ENCODE measurements around the gene FMR1NB.

The FMR1NB gene, protein sequence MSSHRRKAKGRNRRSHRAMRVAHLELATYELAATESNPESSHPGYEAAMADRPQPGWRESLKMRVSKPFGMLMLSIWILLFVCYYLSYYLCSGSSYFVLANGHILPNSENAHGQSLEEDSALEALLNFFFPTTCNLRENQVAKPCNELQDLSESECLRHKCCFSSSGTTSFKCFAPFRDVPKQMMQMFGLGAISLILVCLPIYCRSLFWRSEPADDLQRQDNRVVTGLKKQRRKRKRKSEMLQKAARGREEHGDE

DNA sequence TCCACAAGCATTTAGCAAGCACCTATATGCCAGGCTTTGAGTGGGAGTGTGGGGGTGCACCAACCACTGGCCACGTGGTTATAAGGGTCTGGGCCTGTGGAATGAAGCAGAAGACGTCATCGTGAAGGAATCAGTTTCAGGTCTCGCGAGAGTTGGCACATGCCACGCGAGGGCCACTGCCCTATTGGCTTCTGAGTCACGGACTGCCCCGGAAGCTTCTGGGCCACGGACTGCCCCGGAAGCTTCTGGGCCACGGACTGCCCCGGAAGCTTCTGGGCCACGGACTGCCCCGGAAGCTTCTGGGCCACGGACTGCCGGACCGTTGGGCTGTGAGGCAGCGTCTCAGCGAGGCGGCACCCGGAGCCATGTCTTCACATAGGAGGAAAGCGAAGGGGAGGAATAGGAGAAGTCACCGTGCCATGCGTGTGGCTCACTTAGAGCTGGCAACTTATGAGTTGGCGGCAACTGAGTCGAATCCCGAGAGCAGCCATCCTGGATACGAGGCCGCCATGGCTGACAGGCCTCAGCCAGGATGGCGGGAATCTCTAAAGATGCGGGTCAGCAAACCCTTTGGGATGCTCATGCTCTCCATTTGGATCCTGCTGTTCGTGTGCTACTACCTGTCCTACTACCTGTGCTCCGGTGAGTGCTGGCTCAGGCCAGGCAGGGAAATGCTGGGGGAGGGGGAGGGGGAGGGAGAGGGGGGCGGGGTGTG lies at the start of gene FMR1NB:
TSS of gene FMR1NB (plus strand) at position 300 of the 715 bp plus-strand sequence. CDS start at position 366, 66 bp downstream.
- no peak for DNase-seq

DNA sequence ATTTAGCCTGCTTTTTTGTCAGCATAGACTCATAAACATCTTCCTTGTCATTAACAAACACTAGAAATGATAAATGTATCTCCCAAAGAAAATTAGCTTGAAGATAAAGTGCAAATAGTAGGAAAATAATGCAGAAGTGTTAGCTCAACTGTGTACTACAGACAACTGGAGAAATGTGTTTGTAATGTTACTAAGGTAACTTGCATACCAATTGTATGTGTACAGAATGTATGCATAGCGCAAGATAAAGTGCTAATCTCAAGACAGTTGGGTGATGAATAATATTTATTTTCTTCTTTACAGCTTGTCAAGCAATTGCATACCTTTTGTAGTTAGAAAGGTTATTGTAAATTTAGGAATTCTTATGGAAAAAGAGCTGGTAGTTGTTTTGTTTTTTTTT lies 47.3 kb upstream of the FMR1NB start:
- DNase-seq, result no peak

DNA sequence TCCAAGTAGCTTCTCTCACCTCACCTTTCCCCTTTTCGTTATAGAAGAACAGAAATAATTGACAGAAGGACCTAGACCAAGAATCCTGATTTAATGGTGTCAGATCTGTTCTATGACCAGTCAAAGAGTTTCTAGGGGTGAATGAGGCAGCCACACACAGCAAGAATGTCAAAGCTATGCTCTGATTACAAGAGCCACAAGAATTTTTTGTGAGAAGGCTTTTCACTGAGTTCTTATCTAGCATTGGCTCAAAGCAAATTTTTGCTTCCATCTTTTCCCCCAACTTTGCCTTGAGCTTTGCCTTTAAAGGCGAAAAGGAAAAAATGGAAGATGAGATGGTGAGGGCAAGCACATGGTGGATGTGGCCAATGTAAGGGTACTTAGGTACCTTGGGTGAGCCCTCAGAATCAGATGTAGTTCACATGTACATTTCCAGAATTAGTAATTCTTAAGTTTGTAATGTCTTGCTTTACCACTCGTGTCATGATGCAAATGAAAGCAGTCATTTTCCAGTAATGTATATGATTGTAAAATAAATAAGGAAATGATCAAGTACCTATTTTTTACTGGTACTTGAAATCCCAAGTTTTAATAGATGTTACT lies 45.9 kb upstream of the FMR1NB start:
- no peak for DNase-seq

DNA sequence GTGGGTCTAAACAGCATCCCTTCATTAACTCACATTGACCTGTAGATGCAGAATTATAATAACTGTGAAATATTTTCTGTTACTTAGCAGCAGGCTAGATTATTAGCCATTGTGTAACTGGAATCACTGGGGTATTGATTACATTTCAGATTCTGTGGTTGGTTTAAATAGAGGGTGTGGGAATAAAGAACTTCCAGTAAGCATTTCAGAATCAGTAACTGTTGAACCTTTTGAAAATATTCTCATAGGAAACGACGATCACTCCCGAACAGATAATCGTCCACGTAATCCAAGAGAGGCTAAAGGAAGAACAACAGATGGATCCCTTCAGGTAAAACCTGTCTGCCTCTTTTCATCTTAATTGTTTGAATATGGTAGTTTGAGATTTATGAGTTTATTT lies 35.9 kb upstream of the FMR1NB start:
- no peak for DNase-seq

DNA sequence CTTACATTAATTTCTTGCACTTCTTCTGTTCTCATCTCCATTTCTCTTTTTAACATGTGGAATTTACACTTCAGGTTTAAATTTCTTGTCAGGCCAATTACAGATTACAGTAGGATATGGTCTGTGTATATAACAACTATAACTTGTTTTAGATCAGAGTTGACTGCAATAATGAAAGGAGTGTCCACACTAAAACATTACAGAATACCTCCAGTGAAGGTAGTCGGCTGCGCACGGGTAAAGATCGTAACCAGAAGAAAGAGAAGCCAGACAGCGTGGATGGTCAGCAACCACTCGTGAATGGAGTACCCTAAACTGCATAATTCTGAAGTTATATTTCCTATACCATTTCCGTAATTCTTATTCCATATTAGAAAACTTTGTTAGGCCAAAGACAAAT lies 32.6 kb upstream of the FMR1NB start:
- no peak for DNase-seq

DNA sequence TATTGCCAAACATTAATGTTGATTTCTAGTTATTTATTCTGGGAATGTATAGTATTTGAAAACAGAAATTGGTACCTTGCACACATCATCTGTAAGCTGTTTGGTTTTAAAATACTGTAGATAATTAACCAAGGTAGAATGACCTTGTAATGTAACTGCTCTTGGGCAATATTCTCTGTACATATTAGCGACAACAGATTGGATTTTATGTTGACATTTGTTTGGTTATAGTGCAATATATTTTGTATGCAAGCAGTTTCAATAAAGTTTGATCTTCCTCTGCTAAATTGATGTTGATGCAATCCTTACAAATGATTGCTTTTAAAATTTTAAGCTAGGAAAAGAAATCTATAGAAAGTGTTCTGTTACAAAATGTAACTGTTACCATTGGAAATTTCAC lies 30.8 kb upstream of the FMR1NB start:
- no peak for DNase-seq

DNA sequence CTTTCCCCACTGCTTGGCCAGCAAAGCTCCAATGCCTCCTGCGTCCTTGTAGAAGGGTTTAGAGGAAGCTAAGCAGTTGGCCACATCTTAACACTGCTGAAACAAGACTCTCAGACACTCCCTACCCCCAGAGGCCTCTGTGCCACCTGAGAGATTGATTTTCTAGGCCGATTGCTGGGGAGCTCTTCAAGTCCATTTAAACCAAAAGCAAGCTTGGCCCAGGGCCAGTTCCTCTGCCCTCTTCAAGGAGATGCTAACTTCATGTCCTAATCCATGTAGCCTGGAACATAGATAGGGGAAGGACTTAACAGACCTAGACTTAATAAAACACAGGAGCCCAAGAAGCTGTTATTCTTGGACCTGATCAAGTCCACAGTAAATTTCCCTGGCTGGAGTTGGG lies 27.2 kb upstream of the FMR1NB start:
- DNase-seq, result no peak

DNA sequence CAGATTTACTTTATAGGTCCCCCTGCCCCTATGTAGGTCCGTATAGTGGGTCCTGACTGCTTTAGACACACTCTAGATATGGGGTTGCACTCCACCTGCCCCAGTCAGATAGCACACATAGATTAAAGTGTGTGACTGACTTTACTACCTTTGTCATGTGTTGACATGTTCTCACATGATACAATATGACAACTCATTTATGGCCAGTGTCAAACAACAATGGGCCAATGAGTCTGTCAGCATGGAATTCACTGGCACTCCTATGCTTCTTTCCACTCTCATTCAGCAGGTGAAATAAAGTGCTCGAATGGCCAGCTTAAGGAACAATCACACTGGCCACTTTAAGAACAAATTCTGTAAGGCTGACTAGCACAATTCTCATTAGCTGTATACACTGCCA lies 23.8 kb upstream of the FMR1NB start:
- no peak for DNase-seq

DNA sequence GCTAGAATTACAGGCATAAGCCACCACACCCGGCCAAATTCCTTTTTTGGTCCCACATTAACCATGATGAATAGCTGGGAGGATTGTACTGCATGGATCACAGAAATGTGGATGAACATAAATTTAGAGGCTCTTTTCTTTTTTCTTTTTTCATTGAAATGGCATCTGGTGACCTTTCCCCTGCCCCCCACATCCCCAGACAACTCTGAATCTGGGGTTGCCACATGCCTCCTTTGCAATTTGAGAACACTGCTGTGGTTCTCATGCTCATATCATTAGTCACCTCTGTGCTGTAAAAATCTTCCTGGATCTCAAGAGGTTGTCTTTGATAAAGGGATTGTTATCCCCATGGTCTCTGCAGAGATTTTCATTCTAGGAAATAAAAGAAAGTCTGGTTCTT lies 22.8 kb upstream of the FMR1NB start:
- no peak for DNase-seq

DNA sequence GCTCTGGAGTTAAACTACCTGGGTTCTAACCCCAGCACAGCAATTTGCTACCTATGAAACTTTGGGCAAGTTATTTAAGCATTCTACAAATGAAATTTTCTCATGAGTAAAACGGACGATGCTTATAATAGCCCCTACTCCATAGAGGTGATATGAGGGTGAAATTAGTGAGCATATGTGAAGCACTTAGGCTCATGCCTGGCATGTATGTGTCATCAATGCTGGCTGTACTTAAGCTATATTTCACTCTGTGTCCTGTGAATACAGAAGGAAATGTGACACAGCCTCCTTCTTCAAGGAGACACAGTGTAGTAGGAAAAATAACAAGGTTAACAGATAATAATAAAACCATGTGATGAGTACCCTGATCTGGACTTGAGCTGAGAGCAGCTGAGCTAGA lies 20.4 kb upstream of the FMR1NB start:
- DNase-seq, result no peak

DNA sequence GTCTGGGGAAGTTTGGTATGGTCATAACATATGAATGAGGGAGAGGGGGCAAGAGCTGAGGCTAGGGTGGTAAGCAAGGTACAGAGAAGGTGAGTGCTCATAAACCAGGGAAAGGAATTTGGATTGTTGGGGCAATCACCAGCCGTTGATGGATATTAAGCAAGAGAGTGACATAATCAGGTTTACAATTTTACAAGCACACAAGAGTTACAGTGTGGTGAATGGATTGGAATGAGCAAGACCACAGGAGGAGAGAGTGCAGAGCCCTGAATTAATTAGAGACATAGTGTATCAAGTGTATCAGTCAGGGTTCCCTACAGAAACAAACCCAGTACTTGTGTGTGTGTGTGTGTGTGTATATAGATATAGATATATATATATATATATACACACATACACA lies 18.7 kb upstream of the FMR1NB start:
- DNase-seq, result no peak

DNA sequence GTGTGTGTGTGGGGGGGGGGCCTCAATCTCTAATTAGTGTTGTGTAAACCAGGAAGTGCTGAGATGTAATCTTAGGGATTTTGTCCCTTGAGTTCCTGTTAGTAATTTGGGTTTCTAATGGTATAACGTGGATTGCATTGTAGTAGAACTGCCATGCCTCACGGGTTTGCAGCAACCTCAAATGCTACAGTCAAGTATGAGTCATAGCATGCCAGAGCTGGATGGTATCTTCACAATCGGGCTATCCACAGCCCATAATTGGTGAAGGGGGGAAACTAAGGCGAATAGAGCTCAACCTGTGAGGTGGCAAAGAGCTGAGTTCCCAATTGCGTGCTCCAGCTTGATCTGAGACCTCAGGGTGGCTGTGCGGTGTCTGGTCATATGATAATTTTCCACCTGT lies 2.2 kb upstream of the FMR1NB start:
- peak; percentile 3 for DNase-seq

DNA sequence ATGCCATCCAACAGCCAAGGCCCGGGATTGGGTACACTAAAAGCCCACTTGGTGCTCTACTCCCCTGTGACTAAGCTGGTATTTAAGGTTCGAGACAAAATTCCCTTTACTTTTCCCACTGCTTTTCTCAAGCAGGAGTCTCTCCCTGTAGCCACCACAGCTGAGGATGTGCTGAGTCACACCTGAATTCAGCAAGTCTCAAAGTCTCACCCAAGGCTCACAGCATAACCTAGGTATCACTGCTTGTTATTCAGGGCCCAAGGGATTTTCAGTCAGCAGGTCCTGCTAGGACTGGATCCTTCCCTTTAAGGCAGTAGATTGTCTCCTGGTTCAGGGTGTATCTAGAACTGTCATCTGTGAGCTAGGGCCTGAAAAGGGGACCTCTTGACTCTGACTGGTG lies 39.2 kb downstream of the FMR1NB start:
- DNase-seq, result no peak

DNA sequence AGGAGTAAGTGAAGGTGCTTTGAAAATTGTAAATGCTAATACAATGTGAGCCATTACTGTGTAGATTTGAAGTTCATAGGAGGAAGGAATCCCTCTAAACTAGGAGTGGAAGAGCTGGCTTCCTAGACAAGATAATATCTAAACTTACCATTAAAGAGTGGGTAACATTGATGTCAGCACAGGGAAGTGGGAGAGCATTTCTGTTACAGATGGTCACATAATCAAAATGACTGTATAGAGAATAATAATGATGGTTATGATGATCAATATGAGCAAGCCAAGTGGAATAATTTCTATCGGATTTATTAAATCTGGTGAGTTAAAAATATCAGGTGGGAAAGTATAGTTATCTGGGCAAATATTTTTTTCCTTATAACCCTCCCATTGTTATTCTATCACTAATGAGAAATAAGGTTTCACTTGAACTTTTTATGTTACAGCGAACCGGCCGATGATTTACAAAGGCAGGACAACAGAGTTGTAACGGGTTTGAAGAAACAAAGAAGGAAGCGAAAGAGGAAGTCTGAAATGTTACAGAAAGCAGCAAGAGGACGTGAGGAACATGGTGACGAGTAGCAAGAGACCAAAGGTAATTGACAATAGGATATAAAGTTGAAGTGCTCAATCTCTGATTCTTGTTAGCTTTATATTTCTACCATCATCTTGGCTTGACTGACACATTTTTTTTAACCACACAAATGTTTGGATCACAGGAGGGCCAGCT lies 43.5 kb downstream of the FMR1NB start:
- DNase-seq, result peak; percentile 8

DNA sequence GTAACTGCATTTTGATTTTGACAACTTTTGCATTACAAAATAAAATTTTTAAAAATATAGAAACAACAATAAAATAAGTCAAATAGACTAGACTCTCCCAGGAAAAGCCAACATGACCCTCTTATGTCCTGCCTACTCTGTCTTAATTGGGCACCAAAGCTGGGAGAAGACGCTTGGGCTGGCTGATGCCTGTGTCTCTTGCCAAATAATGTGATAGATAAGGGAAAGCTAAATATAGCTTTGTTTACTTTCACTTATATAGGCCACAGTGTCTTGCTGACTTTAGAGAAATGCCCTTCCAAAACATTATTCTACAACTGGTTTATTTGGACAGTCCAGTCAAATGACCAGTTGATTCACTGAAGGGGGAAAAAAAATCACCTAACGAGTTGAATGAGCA lies 54.2 kb downstream of the FMR1NB start:
- DNase-seq, result no peak

DNA sequence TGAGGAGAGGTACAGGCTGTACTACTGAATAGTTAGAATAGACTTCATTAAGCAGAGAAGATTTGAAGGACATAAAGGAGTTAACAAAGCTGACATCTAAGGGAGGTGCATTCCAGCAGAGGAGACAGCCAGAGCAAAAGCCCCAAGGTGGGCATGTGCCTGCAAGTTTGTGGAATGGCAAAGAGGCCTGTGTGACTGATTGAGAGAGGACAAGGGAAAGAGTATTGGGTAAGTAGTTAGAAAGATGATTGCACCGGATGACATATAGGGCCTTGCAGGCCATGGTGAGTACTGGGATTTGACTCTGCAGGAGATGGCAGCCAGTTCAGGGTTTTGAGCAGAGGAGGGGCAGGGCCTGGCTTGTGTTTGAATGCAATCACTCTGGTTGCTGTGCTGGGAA lies 55.9 kb downstream of the FMR1NB start:
- no peak for DNase-seq

DNA sequence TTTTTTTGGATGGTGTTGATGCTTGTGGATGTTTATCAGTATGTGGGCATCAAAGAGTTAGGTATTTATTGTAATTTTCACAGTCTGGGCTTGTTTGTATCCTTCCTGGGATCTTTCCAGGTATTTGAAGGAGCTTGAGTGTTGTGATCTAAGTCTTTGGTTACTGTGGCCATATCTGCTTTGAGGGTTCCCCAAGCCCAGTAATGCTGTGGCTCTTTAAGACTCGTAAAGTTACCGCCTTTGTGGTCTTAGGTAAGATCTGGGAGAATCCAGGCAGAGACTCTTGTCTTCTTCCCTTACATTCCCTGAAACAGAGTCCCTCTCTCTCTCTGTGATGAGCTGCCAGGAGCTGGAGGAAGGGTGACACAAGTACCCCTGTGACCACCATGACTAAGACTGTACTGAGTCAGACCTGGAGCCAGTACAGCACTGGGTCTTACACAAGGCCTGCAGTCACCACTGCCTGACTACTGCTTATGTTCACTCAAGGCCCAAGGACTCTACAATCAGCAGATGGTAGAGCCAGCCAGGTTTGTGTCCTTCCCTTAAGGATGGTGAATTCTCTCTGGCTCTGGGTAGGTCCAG lies 62.2 kb downstream of the FMR1NB start:
- DNase-seq, result no peak

DNA sequence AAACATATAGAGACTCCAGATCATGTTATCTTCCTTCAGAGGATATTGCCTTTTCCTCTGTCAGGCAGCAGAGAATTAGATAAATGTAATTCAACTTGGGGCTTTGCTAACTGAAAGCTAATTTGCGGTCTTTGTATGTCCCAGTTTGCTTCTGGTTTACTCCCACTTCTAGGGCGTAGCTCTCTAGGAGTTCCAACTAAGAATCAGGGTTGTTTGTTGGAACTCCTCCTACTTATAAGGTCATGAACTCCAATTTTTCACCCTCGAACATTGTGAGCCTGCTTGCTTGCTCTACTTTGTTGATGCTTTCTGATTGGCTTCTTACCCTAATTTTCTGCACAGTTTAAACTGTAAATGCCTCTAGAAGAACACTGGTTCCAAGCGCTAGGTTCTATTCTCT lies 66.1 kb downstream of the FMR1NB start:
- no peak for DNase-seq

DNA sequence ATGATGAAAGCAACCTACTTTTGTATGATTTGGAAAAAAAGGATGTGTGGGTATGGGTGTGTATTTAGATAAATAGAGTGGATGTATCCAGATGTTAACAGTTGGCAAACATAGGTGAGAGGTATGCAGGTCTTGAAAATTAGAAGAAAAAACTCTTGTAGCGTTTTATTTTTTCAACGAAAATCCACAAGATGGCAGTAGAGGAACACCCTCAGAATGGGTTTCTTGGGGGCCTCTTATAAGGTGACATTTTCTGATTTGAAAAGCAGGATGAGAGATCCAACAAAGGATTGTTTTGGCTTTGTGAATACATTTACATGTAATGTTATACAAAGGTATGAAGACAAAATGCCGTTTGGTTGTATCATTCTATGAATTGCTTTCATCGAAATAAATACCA lies 68.3 kb downstream of the FMR1NB start:
- peak; percentile 26 for DNase-seq

DNA sequence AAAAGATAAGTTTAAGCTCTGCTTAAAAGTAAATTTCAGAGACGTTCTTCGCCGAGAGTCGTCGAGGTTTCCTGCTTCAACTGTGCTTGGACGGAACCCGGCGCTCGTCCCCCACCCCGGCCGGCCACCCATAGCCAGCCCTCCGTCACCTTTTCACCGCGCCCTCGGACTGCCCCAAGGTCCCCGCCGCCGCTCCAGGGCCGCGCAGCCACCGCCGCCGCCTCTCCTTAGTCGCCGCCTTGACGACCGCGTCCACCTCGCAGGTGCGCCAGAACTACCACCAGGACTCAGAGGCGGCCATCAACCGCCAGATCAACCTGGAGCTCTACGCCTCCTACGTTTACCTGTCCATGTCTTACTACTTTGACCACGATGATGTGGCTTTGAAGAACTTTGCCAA lies 70.8 kb downstream of the FMR1NB start:
- DNase-seq, result no peak

DNA sequence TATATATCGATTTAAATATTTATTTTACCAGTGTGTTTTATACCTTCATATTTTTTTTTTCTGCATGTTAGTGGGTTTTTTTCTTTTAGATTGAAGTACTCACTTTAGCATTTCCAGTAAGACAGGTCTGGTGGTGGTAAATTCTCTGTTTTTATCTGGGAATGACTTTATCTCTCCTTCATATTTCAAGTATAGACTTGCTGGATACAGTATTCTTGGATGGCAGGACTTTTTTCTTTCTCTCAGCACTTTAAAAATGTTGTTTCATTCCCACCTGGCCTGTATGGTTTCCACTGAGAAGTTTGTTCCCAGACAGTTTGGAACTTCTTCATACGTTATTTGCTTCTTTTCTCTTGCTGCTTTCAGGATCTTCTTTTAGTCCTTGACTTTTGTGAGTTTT lies 86.1 kb downstream of the FMR1NB start:
- DNase-seq, result no peak

DNA sequence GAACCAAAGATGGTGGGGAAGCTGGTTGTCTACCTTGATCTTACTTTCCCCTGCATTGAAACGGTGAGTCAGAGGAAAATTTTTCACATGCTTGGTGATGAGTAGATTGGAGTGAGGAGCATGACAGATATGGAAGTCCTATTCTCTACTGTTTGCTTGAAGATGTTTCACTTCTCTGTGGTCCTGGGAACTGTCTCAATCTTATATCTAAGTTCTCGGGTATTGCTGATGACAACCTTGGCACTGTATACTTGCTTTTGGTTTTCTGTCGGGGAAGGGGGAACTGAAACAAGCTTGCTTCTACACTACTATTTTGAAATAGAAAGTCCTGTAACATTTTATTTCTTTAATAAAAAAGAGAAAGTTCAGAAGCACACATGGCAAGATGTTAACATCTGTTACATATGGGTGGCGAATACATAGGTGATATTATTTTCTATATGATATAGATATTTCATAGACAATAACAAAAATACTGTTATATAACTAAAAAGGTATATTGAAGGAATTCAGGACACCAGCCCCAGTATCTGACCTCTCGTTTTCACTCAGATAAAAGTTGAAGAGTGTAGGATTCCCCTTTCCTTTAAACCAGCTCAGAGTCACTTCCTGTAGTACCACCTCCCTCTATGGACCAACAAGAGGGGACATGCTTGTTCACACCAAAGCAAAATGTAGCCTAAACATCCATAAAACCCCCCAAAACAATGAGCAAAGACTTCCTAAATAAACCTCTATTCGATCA lies 88.8 kb downstream of the FMR1NB start:
- peak; percentile 4 for DNase-seq

DNA sequence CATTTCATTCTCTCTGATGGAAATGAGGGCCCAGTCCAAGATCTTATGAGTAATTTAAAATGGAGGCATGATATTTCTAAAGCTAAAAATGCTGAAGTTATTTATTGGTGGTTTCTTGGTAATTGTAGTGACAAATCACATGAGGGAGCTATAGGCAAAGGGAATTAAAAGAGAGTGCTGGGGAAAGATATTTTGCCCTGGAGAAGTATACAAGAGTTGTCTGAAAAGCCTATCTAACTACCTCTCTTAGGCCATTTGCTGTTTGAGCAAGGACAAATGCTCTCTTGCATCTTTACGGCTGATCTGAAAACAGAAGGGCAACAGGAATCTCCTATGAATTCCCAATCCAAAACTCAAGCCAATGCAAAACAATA lies 89.4 kb downstream of the FMR1NB start:
- DNase-seq, result no peak
